ENCODE results near the gene C1QTNF2. TPM values are rescaled to one million over a fixed set of nuclear protein-coding genes. Genes with fewer than 3 reads are reported as not detected.
A peak's percentile ranks its signal among the peaks of the same experiment; 100 is the strongest.

Gene C1QTNF2
- total RNA-seq, 6 donors from 2014 or later = 0.39 to 3.1 (median 0.61) TPM; not detected in 1

DNA sequence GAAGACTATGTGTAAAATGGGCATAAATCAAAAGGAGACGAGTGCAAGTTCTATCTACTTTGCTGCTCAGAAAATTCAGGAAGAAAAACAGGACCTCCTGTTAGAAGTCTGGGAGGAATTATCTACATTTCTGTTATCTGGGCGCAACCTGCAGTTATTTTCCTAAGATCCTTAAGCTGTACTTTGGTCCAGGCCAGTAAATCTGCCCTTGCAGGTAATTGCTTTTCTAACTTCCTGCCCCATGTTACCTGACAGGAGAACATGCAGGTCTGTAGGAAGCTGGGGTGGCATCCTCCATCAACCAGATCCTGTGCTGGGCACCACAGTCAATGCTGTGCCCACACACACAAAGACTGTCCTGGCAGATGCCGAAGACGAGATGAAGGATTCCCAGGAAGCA lies 63.7 kb downstream of the C1QTNF2 start:
- ATAC-seq (ENCODE audit: low FRiP score in 2 of 2) (no peak), DNase-seq (no peak)
- peak overlapping the region in 1 of 4 donors; percentile 21 for H3K27ac ChIP-seq
- TF ChIP-seq EP300 (IDR thresholded peaks at IDR 0.05) = no peak
- TF ChIP-seq POLR2A (IDR thresholded peaks at IDR 0.05) = no peak
- TF ChIP-seq, protein P1, sequence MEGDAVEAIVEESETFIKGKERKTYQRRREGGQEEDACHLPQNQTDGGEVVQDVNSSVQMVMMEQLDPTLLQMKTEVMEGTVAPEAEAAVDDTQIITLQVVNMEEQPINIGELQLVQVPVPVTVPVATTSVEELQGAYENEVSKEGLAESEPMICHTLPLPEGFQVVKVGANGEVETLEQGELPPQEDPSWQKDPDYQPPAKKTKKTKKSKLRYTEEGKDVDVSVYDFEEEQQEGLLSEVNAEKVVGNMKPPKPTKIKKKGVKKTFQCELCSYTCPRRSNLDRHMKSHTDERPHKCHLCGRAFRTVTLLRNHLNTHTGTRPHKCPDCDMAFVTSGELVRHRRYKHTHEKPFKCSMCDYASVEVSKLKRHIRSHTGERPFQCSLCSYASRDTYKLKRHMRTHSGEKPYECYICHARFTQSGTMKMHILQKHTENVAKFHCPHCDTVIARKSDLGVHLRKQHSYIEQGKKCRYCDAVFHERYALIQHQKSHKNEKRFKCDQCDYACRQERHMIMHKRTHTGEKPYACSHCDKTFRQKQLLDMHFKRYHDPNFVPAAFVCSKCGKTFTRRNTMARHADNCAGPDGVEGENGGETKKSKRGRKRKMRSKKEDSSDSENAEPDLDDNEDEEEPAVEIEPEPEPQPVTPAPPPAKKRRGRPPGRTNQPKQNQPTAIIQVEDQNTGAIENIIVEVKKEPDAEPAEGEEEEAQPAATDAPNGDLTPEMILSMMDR (IDR thresholded peaks at IDR 0.05) = no peak
- TF ChIP-seq POLR2AphosphoS5 (IDR thresholded peaks at IDR 0.05) = no peak
- WGBS, 2 donors = 94 to 97% methylated on average over 3 to 4 of the region's 4 CpGs
- peaks cover 0 to 23% (median 2%) of the 10 kb centered on the region in 4 donors for H3K36me3 ChIP-seq
- H3K4me3 ChIP-seq = no peak overlapping the region
- H3K9me3 ChIP-seq = no peaks in the 10 kb centered on the region
- no peaks in the 10 kb centered on the region for H3K27me3 ChIP-seq
- H3K4me1 ChIP-seq = peaks cover 3 to 10% (median 5%) of the 10 kb centered on the region in 4 donors

DNA sequence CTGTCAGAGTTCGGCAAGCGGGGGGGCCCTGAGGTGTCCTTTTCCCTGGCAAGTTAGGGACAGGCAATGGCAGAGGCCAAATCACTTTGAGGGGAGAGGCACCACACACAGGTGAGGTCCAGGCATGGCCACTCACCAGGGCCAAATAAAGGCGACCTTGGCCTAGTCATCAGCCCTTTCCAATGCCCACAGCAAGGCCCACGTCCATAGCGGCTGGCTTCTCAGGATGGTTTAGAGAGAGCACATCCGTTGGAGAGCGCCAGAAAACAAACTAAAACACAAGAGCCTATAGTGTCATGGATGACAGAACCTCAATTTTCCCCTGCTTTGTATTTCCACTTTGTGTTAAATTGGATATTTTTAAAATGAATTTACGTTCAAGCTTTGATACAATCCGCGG lies 65.1 kb downstream of the C1QTNF2 start:
- H3K4me3 ChIP-seq = no peak overlapping the region
- DNase-seq = no peak
- TF ChIP-seq POLR2A (IDR thresholded peaks at IDR 0.05) = no peak
- no peak for TF ChIP-seq POLR2AphosphoS5 (IDR thresholded peaks at IDR 0.05)
- TF ChIP-seq, protein P1 (IDR thresholded peaks at IDR 0.05) = no peak
- TF ChIP-seq EP300 (IDR thresholded peaks at IDR 0.05) = no peak
- no peaks in the 10 kb centered on the region for H3K9me3 ChIP-seq
- no peak for ATAC-seq (ENCODE audit: low FRiP score in 2 of 2)
- H3K36me3 ChIP-seq = peaks cover 0 to 23% (median 2%) of the 10 kb centered on the region in 4 donors
- H3K4me1 ChIP-seq = peaks cover 0 to 5% (median 0%) of the 10 kb centered on the region in 4 donors
- no peaks in the 10 kb centered on the region for H3K27me3 ChIP-seq
- H3K27ac ChIP-seq = no peak overlapping the region
- WGBS, 2 donors = 95 to 96% methylated on average over 10 of the region's 10 CpGs

DNA sequence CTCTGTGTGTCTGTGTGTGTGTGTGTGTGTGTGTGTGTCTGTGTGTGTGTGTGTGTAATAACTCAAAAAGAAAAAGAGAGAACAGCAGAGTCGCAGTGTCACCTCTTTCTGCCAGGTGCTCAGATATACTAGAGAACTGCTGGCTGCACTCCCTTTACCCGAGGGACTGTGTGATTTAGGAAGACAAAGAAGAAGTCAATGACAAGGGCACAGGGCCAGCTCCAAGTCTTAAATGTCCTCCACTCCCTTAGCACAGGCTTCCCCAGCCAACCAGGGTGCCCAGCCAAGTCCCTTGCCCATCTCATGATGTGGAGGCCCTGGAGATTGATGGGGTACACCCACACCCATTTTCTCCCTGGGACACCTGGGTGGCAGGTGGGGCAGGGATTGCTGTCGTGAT lies 66.7 kb downstream of the C1QTNF2 start:
- no peak for ATAC-seq (ENCODE audit: low FRiP score in 2 of 2)
- Histone ChIP-seq H3K27ac (no peak overlapping the region), H3K4me3 (no peak overlapping the region), H3K9me3 (no peaks in the 10 kb centered on the region), H3K36me3 (peaks cover 0 to 23% (median 0%) of the 10 kb centered on the region in 4 donors), H3K4me1 (peaks cover 0 to 2% (median under 1%) of the 10 kb centered on the region in 4 donors), H3K27me3 (no peaks in the 10 kb centered on the region)
- DNase-seq = no peak
- TF ChIP-seq, protein P1 (IDR thresholded peaks at IDR 0.05) = no peak
- no peak for TF ChIP-seq POLR2AphosphoS5 (IDR thresholded peaks at IDR 0.05)
- no peak for TF ChIP-seq POLR2A (IDR thresholded peaks at IDR 0.05)
- no peak for TF ChIP-seq EP300 (IDR thresholded peaks at IDR 0.05)
- 65 to 69% methylated on average over 2 to 3 of the region's 3 CpGs for WGBS, 2 donors

DNA sequence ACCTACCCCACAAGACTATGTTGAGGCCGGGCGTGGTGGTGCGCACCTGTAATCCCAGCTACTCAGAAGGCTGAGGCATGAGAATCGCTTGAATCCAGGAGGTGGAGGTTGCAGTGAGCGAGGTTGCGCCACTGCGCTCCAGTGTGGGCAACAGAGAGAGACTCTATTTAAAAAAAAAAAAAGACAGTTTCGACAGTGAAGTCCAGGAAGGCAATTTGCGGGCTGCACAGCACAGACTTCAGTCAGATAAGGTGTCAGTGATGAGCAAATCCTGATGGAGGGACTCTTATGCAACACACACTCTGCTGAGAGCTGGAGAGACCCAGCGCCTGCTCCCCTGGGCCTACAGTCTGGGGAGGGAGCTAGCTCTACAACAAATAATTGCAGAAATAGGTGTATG lies 72.2 kb downstream of the C1QTNF2 start:
- WGBS, 2 donors = 77 to 85% methylated on average over 10 of the region's 10 CpGs
- Histone ChIP-seq H3K27ac (peak overlapping the region; percentile 46 to 83 (median 76)), H3K4me3 (no peak overlapping the region), H3K36me3 (no peaks in the 10 kb centered on the region), H3K9me3 (no peaks in the 10 kb centered on the region), H3K4me1 (peaks cover 15 to 45% (median 22%) of the 10 kb centered on the region in 4 donors), H3K27me3 (no peaks in the 10 kb centered on the region)
- no peak for TF ChIP-seq POLR2A (IDR thresholded peaks at IDR 0.05)
- peak in 1 of 2 donors; percentile 35 for TF ChIP-seq POLR2AphosphoS5 (IDR thresholded peaks at IDR 0.05)
- ATAC-seq (ENCODE audit: low FRiP score in 2 of 2) (peak in 1 of 2 donors; percentile 4), DNase-seq (peak in 1 of 2 donors; percentile 53)

DNA sequence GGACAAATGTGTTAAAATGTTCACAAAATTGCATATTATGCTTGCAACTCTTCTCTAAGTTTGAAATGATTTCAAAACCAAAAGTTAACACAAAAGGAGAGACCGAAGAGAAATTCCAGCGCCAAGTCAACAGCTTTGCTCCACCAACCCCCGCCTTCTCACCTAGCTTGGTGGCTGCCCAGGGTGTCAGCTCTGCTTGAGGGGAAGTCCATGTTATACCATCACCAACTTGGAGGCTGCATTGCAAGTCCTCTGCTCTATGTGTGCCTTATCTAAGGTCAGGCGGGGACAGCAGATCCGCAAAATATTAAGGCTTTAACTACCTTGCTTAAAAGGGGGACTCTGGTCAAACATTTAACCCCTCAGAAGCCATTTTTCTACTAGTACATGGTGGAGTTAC lies 72.7 kb downstream of the C1QTNF2 start:
- peaks cover 17 to 49% (median 24%) of the 10 kb centered on the region in 4 donors for H3K4me1 ChIP-seq
- 59 to 74% methylated on average over 5 of the region's 5 CpGs for WGBS, 2 donors
- no peak for ATAC-seq (ENCODE audit: low FRiP score in 2 of 2)
- no peaks in the 10 kb centered on the region for H3K36me3 ChIP-seq
- no peak overlapping the region for H3K4me3 ChIP-seq
- peak in 1 of 2 donors; percentile 65 for DNase-seq
- H3K27ac ChIP-seq = peak overlapping the region; percentile 46 to 83 (median 76)
- H3K27me3 ChIP-seq = no peaks in the 10 kb centered on the region
- TF ChIP-seq POLR2AphosphoS5 (IDR thresholded peaks at IDR 0.05) (no peak), POLR2A (IDR thresholded peaks at IDR 0.05) (no peak), EP300 (IDR thresholded peaks at IDR 0.05) (no peak)
- TF ChIP-seq, protein P1 (IDR thresholded peaks at IDR 0.05) = no peak
- no peaks in the 10 kb centered on the region for H3K9me3 ChIP-seq

Small RNA genes lying within 50 kb of the gene (small RNA-seq; reads per million reads assigned to genes)
- 0 reads per million in 4 donors for gene AC112191.3

Other genes starting within 250 kb of the C1QTNF2 start
- gene FABP6, start 141.1 kb downstream of the C1QTNF2 start, total RNA-seq = 10 to 100 TPM in 2 of 6 donors, 1 to 10 TPM in 2, not detected in 2; 4.4 to 14.4 (median 9.1) TPM
- 10 to 100 TPM; 15.6 to 25.2 (median 21.2) TPM for gene CCNJL, start 58.1 kb downstream of the C1QTNF2 start, total RNA-seq
- gene FAM200C, start 29.4 kb upstream of the C1QTNF2 start, total RNA-seq = 1 to 10 TPM in 5 of 6 donors, under 1 TPM in 1; 0.76 to 4.2 (median 3.2) TPM
- gene SLU7, start 48.5 kb upstream of the C1QTNF2 start, total RNA-seq = 100 to 1,000 TPM in 2 of 6 donors, 10 to 100 TPM in 4; 26.7 to 115 (median 60.7) TPM
- 10 to 100 TPM in 3 of 6 donors, 1 to 10 TPM in 3; 4.3 to 34.8 (median 9.6) TPM for gene PTTG1, start 51.2 kb upstream of the C1QTNF2 start, total RNA-seq

Measured in upper lobe of left lung (tissue), 6 donors.